T47D (cell line): ENCODE data around the gene CD72.
"Not testable (repeated sequence)": the region's sequence is repeated elsewhere in the genome, so short reads cannot be mapped to it uniquely, and the experiment has no call there.

Source experiments
- DNase-seq, 2 experiments: peaks; one replicate each; pipeline versions ENCODE4 v3.0.0 to v3.0.0-alpha.2; 2011 to 2012; ENCODE audit warnings: low read depth in 1 of 2, low spot score in 1 of 2
- JUND ChIP-seq: IDR thresholded peaks from 2 replicates; pipeline ENCODE4 v1.6.1; 2012; ENCODE audit warnings: low read depth
- in situ Hi-C: cut with HindIII; loops from 2 replicates; pipeline ENCODE4 v1.10.0; 2016; ENCODE audit warnings: low sequenced_read_pairs, low pct_unique_long_range_greater_than_20kb

The CD72 gene

DNA sequence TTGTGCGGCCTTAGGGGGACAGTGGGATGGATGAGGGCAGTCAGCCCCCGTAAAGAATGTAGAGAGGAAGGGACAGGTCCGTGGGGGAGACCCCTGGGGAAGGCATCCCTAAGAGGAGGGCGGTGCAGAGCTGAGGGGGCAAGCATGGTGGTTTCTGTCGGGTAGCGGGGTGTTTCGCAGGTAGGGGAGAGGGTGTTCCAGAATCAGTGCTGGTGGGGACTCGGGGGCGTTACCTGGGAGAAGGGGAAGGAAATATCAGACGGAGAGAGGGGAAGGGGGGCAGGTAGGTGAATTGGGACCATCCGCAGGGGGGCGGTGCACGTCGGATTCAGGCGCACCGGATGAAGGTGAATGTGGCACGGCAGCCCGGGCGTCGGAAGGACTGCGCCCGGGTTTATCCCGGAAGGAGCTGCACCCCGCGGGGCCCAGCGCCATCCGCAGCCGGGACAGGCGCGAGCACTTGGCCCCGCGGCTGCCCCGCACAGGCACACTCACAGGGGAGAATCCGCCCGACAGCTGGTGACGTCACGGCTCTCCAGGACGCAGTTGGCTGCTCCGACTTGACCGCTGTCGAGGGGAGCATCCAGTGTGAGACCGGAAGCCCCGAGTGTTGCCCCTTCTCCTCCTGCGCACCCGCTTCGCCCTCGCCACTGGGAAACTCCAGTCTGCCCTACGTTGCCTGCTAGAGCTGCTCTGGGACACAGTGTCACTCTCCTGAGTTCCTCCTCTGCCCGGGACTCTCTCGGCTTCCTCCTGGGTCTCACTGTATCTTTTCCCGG lies 1.3 kb downstream of the CD72 start:
- peak in 1 of 2 experiments; percentile 13 for DNase-seq
- TF ChIP-seq JUND = no peak
- in situ Hi-C loops = no loop called here

- in situ Hi-C loops = no loop called here
- DNase-seq = no peak
- TF ChIP-seq JUND = no peak
Observed at GRCh38 chr9:35615981-35616680, 2.1 kb downstream of the CD72 start.

DNA sequence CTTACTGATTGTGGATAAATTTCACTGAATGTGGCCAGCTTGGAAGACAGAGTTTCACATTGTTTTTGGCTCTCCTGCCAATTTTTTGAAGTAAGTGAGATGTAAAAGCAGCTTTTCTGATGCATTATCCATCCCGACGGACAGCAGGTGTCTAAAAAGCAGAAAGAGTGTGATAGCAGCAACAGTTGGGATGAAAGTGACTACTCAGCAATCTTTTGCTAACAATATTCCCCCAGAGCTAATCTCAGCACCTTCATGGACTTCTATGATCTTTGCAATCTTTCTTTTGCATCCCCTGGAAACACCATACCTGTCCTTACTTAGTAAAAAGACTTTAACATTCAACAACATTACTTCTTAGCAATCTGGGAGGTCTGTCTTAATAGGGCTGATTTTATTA lies 5.4 kb downstream of the CD72 start:
- no peak for DNase-seq
- TF ChIP-seq JUND = no peak
- in situ Hi-C loops = no loop called here

DNA sequence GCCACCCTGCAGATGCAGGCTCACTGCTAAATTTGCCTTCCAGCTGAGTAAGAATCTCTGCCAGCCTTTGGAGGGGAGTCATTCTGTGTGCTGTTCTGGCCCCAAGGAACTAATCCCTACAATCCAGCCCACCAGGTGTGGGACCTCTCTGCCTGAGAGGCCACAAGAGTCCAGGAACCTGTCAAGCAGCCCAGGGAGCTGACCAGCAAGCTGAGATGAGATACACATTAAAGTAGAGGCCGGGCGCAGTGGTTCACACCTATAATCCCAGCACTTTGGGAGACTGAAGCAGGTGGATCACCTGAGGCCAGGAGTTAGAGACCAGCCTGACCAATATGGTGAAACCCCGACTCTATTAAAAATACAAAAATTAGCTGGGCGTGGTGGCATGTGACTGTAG lies 6.1 kb downstream of the CD72 start:
- DNase-seq, in situ Hi-C loops: not testable (repeated sequence)

- no peak for TF ChIP-seq JUND
- DNase-seq = peak; percentile 44 to 46
- in situ Hi-C loops = no loop called here
Observed at GRCh38 chr9:35611230-35611797, 6.9 kb downstream of the CD72 start.

GRCh38 chr9:35609820-35610163 lies 8.4 kb downstream of the CD72 start:
- in situ Hi-C loops = no loop called here
- DNase-seq = no peak
- TF ChIP-seq JUND = no peak

DNA sequence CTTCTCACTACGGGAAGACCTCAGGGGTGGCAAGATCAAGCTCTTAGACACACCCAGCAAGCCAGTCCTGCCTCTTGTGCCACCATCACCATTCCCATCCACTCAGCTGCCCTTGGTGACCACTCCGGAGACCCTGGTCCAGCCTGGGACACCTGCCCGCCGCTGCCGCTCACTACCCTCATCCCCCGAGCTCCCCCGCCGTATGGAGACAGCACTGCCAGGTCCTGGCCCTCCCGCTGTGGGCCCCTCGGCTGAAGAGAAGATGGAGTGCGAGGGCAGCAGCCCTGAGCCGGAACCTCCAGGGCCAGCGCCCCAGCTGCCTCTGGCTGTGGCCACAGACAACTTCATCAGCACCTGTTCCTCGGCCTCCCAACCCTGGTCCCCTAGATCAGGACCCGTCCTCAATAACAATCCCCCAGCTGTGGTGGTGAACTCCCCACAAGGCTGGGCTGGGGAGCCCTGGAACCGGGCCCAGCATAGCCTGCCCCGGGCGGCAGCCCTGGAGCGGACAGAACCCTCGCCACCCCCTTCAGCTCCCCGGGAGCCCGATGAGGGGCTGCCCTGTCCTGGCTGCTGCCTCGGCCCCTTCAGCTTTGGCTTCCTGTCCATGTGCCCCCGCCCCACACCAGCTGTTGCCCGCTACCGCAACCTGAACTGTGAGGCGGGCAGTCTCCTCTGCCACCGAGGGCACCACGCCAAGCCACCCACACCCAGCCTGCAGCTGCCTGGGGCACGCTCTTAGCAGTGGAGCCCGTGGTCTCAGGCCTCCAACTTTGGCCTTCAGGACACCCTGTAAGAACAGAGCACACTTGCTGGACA lies 9.0 kb downstream of the CD72 start:
- in situ Hi-C loops = no loop called here
- TF ChIP-seq JUND = no peak
- DNase-seq = no peak

DNA sequence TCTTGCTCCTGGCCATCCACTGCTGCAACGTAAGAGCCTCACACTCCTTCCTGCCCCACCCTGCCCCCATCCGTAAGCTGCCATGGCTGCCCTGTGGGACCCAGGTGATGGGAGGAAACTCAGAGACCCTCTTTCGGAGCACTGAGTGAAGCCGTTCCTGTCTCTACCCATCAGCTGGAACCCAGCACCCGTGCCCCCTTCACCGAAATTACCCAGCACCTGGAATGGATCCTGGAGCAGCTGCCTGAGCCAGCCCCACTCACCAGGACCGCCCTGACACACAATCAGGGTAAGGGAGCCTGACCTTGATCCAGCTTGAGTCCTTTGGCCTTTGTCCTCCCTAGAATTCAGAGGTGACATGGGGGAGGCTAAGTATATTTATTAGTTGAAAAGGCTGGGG lies 10.0 kb downstream of the CD72 start:
- DNase-seq = no peak
- in situ Hi-C loops = no loop called here
- TF ChIP-seq JUND = no peak

GRCh38 chr9:35606726-35607125 lies 11.5 kb downstream of the CD72 start:
- in situ Hi-C loops = no loop called here
- no peak for DNase-seq

DNA sequence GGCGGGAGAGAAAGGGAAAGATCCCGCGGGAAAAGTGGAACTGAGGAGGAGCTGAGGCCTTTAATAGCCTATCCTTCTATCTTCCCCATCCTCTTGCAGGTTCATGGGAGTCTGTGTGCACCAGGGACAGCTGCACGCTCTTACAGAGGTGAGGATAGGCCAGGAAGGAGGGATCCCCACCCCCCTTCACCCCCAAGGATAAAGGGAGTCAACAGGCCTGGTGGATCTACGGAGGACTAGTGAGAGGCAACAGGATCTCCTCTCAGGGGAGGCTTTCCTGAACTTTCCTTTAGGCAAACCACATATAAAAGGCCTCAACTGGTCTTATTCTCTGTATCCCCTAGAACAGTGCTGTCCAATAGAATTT lies 12.1 kb downstream of the CD72 start:
- in situ Hi-C loops = no loop called here
- peak in 1 of 2 experiments; percentile 6 for DNase-seq

More at GRCh38 chr9:35606726-35607125, 11.5 kb downstream of the CD72 start:
- TF ChIP-seq JUND = no peak

DNA sequence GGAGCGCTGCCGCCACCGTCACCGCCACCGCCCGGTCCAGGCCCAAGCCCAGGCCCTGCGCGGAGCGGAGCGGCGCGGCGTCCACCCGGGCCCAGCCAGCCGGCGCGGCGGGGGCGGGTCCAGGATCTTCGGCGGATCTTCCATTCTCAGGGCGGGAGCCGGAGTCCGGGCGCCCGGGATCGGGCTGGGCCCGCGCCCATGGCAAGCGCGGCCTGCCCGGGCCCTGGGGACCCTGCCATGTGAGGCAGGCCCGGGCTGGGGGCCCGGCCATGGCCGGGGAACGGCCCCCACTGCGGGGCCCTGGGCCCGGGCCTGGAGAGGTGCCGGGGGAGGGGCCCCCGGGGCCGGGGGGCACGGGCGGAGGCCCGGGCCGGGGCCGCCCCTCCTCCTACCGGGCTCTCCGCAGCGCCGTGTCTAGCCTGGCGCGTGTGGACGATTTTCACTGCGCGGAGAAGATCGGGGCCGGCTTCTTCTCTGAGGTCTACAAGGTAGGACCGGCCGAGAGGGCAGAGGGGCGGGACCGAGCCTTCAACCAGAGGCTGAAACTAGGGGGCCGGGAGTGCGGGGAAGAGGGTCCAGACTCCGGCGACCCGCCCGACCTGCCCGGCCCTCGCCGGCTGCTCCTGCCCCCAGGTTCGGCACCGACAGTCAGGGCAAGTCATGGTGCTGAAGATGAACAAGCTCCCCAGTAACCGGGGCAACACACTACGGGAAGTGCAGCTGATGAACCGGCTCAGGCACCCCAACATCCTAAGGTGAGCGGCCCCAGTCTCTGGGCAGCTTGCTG lies 12.7 kb downstream of the CD72 start:
- no peak for TF ChIP-seq JUND
- peak in 1 of 2 experiments; percentile 38 for DNase-seq
- in situ Hi-C loops = no loop called here

More for the DNA sequence above, 12.1 kb downstream of the CD72 start:
- no peak for TF ChIP-seq JUND

- TF ChIP-seq JUND = no peak
- DNase-seq = peak; percentile 68 to 79
- in situ Hi-C loops = no loop called here
Observed at GRCh38 chr9:35604578-35605350, 13.4 kb downstream of the CD72 start, which contains the start of gene TESK1. TESK1 (plus strand) TSS chr9:35605262; CDS start chr9:35605620, 358 bp downstream.
